Calu3 (cell line): ENCODE data around the gene EGFLAM. TPM values are rescaled to one million over a fixed set of nuclear protein-coding genes. Genes with fewer than 3 reads are reported as not detected.

ENCODE experiments used
- BruUV-seq: library from RNA; stranded (reverse); fragments of 400-500 nt; replicated peaks from 2 replicates; lab custom pipeline; 2021; lab: Mats Ljungman, UMichigan
- CTCF ChIA-PET: fragments of 300-600 bp; sonication (Branson Sonifier 250); formaldehyde crosslinking; loops from one replicate; lab custom pipeline; 2022; ENCODE audit warnings: antibody characterized with exemption; lab: Charles Lee
- DNase-seq: peaks from one replicate; pipeline ENCODE4 v3.0.0; 2022
- H3K27ac Mint-ChIP-seq: one replicate; pipeline ENCODE4 v1.8.0; 2022; ENCODE audit warnings: mixed read lengths; ENCODE audit not compliant: unreplicated experiment
- H3K27me3 Mint-ChIP-seq: one replicate; pipeline ENCODE4 v1.8.0; 2022; ENCODE audit warnings: mixed read lengths; ENCODE audit not compliant: unreplicated experiment
- H3K36me3 Mint-ChIP-seq: one replicate; pipeline ENCODE4 v1.8.0; 2022; ENCODE audit warnings: mild to moderate bottlenecking, moderate library complexity, mixed read lengths; ENCODE audit not compliant: insufficient read depth, unreplicated experiment
- H3K4me1 Mint-ChIP-seq: one replicate; pipeline ENCODE4 v1.8.0; 2022; ENCODE audit warnings: mild to moderate bottlenecking, low read depth, mixed read lengths; ENCODE audit not compliant: unreplicated experiment
- H3K4me3 Mint-ChIP-seq: one replicate; pipeline ENCODE4 v1.8.0; 2022; ENCODE audit warnings: mild to moderate bottlenecking, low read depth, moderate library complexity, mixed read lengths; ENCODE audit not compliant: unreplicated experiment
- H3K9me3 Mint-ChIP-seq: one replicate; pipeline ENCODE4 v1.8.0; 2022; ENCODE audit warnings: low read depth, mixed read lengths; ENCODE audit not compliant: unreplicated experiment
- CTCF ChIP-seq: fragments of 200-600 bp; IDR thresholded peaks from one replicate; pipeline ENCODE4 v1.8.0; 2022; ENCODE audit warnings: antibody characterized with exemption; ENCODE audit not compliant: unreplicated experiment
- intact Hi-C: fragments of 100-400 bp; cut with micrococcal nuclease; formaldehyde crosslinking; loops from one replicate; pipeline ENCODE4 v1.10.0; 2022; ENCODE audit not compliant: unreplicated experiment
- total RNA-seq: library from RNA; stranded (reverse); gene quantifications from 2 replicates; pipeline ENCODE4 v1.2.3, GENCODE V29; 2022

The EGFLAM gene
- total RNA-seq, 1 experiment from 2014 or later, result not detected

GRCh38 chr5:38426986-38427950 lies 168.9 kb downstream of the EGFLAM start:
- Mint-ChIP-seq H3K27me3 (peaks cover 68% of the 10 kb centered on the region), H3K36me3 (no peaks in the 10 kb centered on the region), H3K27ac (no peak overlapping the region), H3K4me1 (no peaks in the 10 kb centered on the region), H3K4me3 (no peak overlapping the region), H3K9me3 (no peaks in the 10 kb centered on the region)
- intact Hi-C loops, result no loop called here
- BruUV-seq, result no TSS peak
- CTCF ChIA-PET, result interaction anchor here (1.6 kb wide), 1 partner anchor 14 kb away, joined by 6 read pairs; no protein-coding TSS in a partner anchor
- no peak for TF ChIP-seq CTCF
- no peak for DNase-seq

- DNase-seq, result no peak
- no peak overlapping the region for H3K27ac Mint-ChIP-seq
- intact Hi-C loops, result no loop called here
- CTCF ChIA-PET, result interaction anchor here (0.9 to 1.2 kb wide), 2 partner anchors 11 kb away, joined by 3 to 4 read pairs; no protein-coding TSS in a partner anchor
- no peaks in the 10 kb centered on the region for H3K9me3 Mint-ChIP-seq
- no peaks in the 10 kb centered on the region for H3K4me1 Mint-ChIP-seq
- peaks cover 93% of the 10 kb centered on the region for H3K27me3 Mint-ChIP-seq
- no TSS peak for BruUV-seq
- no peak for TF ChIP-seq CTCF
- H3K4me3 Mint-ChIP-seq, result no peak overlapping the region
- no peaks in the 10 kb centered on the region for H3K36me3 Mint-ChIP-seq
These were observed 173.0 kb downstream of the EGFLAM start for GRCh38 chr5:38431242-38431853.

- Mint-ChIP-seq H3K36me3 (no peaks in the 10 kb centered on the region), H3K4me3 (no peak overlapping the region), H3K27me3 (peaks cover 88% of the 10 kb centered on the region), H3K4me1 (no peaks in the 10 kb centered on the region), H3K27ac (no peak overlapping the region), H3K9me3 (no peaks in the 10 kb centered on the region)
- intact Hi-C loops, result no loop called here
- no TSS peak for BruUV-seq
- DNase-seq, result no peak
- CTCF ChIA-PET, result interaction anchor here (0.9 kb wide), 1 partner anchor 13 kb away, joined by 3 read pairs; no protein-coding TSS in a partner anchor
- TF ChIP-seq CTCF, result no peak
These were observed 175.0 kb downstream of the EGFLAM start for GRCh38 chr5:38433160-38433861.
